Left renal pelvis (tissue), 4 donors: ENCODE measurements around the gene TMEM240. TPM values are rescaled to one million over a fixed set of nuclear protein-coding genes. Genes with fewer than 3 reads are reported as not detected.
"Not testable (repeated sequence)": the region's sequence is repeated elsewhere in the genome, so short reads cannot be mapped to it uniquely, and the experiment has no call there.

Experiments
- DNase-seq, 4 donors: peaks; one replicate each; pipeline ENCODE4 v3.0.0-alpha.2; 2013; ENCODE audit warnings: low read depth in 4 of 4, low spot score in 3 of 4
- polyA plus RNA-seq, 4 donors: library from polyadenylated mRNA; unstranded; fragments of 120-200 nt; gene quantifications; one replicate each; pipeline ENCODE4 v1.2.1, GENCODE V29; 2013; ENCODE audit not compliant: insufficient read length in 4 of 4

The TMEM240 gene
- polyA plus RNA-seq, 4 donors, result 3.4 to 9.7 (median 6.3) TPM

DNA sequence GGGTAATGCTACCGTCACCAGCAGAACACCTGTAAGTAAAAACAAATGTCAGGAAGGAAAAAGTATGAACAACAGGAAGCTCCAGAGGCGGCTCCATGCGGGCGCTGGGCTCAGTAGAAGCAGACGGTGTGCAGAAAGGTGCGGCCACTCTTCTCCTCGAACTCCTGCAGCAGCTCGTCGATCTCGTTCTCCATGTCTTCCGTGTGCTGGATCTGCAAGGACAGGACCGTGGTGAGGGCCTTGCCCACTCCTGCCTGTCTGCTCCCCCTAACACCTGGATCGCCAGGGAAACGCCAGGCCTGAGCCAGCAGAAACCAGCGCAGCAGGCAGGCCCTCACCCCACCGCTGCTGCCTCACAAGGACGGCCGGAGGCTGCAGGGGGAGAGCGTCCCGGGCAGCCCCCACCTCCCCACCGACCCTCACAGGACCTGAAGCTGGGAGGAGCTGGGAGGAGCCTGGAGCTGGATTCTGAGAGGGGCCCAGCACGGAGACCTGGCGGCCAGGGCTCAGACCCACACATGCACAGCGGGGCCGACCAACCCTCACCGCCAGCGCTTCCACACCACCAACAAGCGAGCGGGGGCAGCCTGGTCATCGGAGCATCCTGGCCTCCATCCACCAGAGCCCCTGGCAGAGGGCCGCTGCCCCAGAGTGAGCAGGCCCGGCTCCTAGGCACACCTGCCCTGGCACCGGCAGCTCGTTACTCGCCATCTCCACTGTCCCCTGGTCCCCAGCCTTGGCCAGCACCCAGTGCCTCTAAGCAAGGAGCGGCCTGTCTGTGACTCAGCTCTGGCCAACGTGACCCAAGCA lies 1.7 kb upstream of the TMEM240 start:
- DNase-seq, result no peak

DNA sequence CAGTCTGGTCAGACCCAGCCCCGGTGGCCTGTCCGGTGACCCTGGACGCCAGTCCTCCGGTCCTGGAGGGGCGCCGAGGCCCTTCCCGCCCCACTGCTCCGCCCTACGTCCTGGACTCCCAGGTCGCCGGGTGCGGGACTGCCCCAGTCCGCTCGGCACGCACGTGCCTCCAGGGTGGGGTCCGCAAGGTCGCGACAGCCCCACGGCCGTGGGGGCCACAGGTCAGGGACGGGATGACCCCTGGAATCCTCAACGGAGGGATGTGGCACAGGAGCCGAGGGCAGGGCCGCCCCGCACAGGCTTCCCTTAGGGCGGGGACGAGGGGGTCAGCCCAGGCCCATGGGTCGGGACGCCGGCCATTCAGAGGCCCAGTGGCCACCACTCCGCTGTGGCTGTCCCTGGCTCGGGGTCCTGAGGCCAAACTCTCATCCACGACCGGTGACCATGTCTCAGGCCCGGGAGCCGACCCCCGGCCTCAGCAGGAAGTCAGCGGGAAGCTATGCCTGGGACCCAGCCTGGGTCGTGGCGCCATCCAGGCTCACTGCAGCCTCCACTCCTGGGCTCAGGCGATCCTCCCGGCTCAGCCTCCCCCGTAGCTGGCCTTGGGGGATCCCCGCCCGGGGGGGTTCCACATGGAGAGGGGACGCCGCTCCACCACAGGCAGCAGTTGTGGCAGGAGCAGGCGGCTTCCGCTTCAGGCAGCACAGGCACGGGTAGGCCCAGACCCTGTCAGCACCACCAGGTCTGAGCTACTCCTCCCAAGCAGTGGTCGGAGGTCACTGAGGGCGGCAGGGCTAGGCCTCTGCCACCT lies 599 bp upstream of the TMEM240 start:
- DNase-seq, result no peak

DNA sequence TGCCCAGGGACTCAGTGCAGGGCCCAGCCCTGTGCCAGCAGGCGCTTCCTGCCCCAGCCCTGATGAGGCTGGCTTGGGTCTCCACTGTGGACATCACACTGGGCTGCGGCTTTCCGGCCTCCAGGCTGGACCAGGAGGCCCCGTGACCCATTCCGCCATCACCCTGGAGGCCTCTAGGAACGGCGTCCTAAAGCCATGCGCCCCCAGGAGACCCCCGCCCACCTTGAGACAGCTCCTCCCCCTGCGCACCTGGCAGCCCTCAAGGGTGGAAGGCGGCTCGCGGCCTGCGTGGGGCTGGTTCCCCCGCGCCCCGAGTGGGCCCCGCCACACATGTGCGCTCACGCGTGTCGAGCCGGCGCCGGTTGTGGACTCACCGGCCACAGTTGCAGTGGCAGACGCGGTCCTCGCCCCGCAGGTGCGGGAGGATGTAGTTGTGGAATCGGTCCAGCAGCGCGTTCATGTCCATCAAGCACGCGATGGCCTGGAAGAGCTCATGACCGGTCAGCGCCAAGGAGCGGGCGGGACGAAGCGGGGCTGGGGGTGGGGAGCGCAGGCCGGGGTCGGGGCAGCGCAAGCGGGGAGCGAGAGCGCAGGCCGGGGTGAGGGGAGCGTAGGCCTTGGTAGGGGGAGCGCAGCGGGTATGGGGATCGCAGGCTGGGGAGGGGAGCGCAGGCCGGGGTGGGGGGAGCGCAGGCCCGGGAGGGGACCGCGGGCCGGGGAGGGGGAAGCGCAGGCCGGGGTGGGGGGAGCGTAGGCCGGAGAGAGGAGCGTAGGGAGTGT lies 924 bp downstream of the TMEM240 start:
- DNase-seq, result peak in 2 of 4 donors; percentile 30 to 39

- no peak for DNase-seq
Observed at GRCh38 chr1:1538989-1539309, 1.5 kb downstream of the TMEM240 start.

- DNase-seq, result no peak
Observed at GRCh38 chr1:1538334-1538733, 2.1 kb downstream of the TMEM240 start.

- no peak for DNase-seq
Observed at GRCh38 chr1:1537626-1538250, 2.7 kb downstream of the TMEM240 start.

GRCh38 chr1:1536938-1537546 lies 3.4 kb downstream of the TMEM240 start:
- no peak for DNase-seq

GRCh38 chr1:1536019-1536937 lies 4.1 kb downstream of the TMEM240 start:
- DNase-seq, result no peak

DNA sequence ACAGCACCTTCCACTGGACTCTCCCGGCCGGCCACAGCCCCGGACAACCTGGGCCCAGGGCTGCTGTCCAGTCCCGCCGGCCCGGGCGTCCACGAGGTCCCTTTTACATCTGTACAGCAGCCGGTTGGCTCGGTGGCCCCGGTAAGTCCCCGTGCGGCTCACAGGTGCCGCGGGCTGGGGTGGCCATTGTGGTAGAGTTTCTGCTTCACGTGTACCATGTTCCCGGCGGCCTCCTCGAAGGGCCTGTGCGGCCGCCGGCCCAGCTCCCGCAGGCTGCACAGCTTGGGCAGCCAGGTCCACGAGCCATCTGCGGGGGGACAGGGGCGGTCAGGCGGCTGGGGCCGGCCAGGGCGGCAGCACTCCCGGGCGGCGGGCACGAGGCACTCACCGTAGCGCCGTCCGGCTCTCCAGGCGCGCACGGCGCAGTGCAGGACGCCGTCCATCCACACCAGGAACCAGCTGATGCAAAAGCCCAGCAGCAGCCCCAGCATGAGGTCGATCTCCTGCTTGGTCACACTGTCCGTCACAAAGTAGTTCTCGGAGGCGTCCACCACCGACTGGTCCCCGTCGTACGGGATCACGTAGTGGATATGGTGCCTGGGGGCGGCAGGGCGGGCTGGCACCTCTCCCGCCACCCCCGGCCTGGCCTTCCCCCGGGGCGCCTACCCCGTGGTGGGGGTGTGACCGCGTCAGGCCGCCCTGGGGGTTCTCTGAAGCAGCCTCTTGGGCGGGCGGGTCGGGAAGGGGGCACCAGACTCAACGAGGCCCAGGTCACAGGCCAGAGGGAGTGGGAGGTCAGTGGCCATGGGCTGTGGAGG lies 5.0 kb downstream of the TMEM240 start:
- DNase-seq, result no peak

GRCh38 chr1:1534401-1535154 lies 5.8 kb downstream of the TMEM240 start:
- DNase-seq, result no peak

- DNase-seq, result not testable (repeated sequence)
Observed at GRCh38 chr1:1533894-1534291, 6.5 kb downstream of the TMEM240 start.

DNA sequence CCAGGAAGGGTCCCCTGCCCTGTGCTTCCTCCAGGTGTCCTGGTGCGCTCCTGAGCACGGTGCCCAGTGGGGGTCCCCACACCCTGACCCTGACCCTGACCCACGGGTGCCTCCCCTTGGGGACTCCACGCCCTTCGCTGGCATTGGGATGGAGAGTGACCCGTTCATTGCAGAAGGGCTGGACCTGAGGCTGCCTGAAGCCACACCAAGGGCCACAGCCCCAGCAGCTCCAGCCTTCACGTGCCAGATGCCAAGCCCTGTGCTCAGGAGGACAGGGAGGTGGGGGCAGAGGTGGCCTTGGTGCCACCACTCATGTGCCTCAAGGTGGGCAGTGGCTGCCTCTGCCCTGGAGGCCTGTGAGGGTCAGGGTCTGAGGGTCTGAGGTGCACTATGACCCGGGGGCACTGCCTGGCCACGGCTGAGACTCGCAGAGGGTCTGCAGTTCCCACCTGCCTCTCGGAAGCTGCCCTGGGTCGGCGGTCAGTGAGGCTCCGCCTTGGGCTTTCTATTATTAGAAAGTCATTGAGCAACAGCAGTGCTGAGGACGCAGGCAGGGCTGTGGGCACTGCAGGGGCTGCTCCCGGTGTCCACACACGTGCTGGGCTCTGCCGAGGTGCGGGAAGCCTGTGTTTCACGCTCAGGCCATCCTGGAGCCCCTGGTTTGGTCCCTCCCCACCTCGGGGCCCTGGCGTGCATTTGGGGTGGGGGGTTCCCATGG lies 7.1 kb downstream of the TMEM240 start:
- not testable (repeated sequence) for DNase-seq

- DNase-seq, result no peak
Observed at GRCh38 chr1:1531947-1532346, 8.5 kb downstream of the TMEM240 start.

DNA sequence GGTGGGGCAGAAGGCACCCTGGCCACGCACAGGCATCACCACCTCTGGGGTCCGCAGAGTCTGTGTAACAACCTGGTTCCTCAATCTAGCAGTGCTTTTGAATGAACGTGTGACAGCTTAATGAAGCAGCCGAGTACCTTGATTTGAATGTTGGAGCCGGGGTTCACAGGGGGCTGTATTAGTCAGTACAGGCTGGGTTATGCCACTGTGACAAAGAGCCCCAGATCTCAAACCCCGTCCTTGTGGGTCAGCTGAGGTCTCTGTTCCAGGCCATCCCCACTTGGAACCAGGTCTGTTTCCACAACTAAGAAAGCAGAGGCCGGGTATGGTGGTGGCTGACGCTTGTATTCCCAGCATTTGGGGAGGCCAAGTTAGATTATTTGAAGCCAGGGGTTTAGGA lies 10.5 kb downstream of the TMEM240 start:
- no peak for DNase-seq

- DNase-seq, result no peak
Observed at GRCh38 chr1:1529321-1529720, 11.1 kb downstream of the TMEM240 start.

GRCh38 chr1:1528301-1529267 lies 11.8 kb downstream of the TMEM240 start:
- no peak for DNase-seq
